HG03108 (cell line): ENCODE results near the gene SP2.

Experiments
- ATAC-seq: cut with Tn5 transposase; IDR thresholded peaks from one replicate; pipeline ENCODE4 v1.9.1; 2021; ENCODE audit warnings: moderate library complexity; ENCODE audit not compliant: unreplicated experiment

The SP2 gene

GRCh38 chr17:47970725-47971499 is 74.9 kb downstream of the SP2 start, which contains the start of gene CDK5RAP3:
Gene CDK5RAP3 (plus strand): TSS chr17:47971113. CDS start chr17:47971147, 34 bp downstream.
- peak; percentile 95 for ATAC-seq

- ATAC-seq: no peak
These were observed 77.5 kb downstream of the SP2 start for GRCh38 chr17:47973541-47973940.

GRCh38 chr17:47975189-47975822 is 79.3 kb downstream of the SP2 start:
- no peak for ATAC-seq

DNA sequence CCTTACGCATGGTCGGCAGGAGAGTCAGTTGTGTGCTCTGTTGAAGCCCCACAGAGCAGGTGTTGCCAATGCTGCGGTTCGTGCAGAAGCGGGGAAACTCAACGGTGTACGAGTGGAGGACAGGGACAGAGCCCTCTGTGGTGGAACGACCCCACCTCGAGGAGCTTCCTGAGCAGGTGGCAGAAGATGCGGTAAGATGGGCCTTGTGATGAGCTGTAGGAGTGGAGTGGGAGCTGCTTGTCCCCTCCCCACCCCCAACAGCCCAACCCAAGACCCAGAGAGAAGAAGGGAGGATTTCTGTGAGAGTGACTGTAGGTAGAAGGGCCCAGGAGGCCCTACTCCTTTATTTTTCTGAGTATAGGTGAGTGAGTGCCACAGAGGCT is 79.8 kb downstream of the SP2 start:
- ATAC-seq: no peak

DNA sequence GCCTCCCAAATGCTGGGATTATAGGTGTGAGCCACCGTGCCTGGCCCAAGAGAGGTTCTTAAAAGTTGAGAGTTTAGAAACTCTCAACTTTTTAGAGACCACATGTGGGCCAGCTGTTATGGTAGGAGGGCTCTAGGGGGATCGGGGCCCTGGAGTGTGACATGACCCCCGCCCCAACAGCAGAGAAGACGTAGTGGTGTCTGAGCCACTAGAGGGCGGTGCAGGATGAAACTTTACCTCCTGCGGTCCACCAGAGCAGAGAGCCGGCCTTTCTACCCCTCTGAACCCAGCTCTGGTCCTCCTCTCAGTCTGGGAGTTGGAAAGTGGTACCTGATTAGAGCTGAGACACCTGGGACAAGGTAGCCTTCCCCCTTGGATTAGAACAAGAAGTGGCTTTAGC is 82.3 kb downstream of the SP2 start:
- ATAC-seq: no peak
